GM18519 (cell line): Measurements from ENCODE around the gene ADCYAP1R1.

Experiments
- ATAC-seq: cut with Tn5 transposase; IDR thresholded peaks from one replicate; pipeline ENCODE4 v1.9.1; 2021; ENCODE audit warnings: mild to moderate bottlenecking, moderate library complexity; ENCODE audit not compliant: unreplicated experiment, low FRiP score

ADCYAP1R1 gene

GRCh38 chr7:31033674-31034300 is 18.3 kb upstream of the ADCYAP1R1 start:
- ATAC-seq = no peak

GRCh38 chr7:31036924-31037323 is 15.2 kb upstream of the ADCYAP1R1 start:
- ATAC-seq = no peak

GRCh38 chr7:31043051-31043471 is 9.0 kb upstream of the ADCYAP1R1 start:
- no peak for ATAC-seq

GRCh38 chr7:31044529-31044928 is 7.6 kb upstream of the ADCYAP1R1 start:
- ATAC-seq = no peak

GRCh38 chr7:31046723-31047122 is 5.4 kb upstream of the ADCYAP1R1 start:
- ATAC-seq = no peak

GRCh38 chr7:31047313-31048146 is 4.6 kb upstream of the ADCYAP1R1 start:
- no peak for ATAC-seq

GRCh38 chr7:31049005-31049765 is 2.9 kb upstream of the ADCYAP1R1 start:
- no peak for ATAC-seq

- no peak for ATAC-seq
These were observed 356 bp downstream of the ADCYAP1R1 start for GRCh38 chr7:31052487-31052840.

GRCh38 chr7:31052841-31053601 is 913 bp downstream of the ADCYAP1R1 start:
- ATAC-seq = no peak

GRCh38 chr7:31053986-31054385 is 1.9 kb downstream of the ADCYAP1R1 start:
- no peak for ATAC-seq

- no peak for ATAC-seq
These were observed 2.6 kb downstream of the ADCYAP1R1 start for GRCh38 chr7:31054608-31055278.

GRCh38 chr7:31055471-31055870 is 3.4 kb downstream of the ADCYAP1R1 start:
- no peak for ATAC-seq

GRCh38 chr7:31056775-31057346 is 4.8 kb downstream of the ADCYAP1R1 start:
- no peak for ATAC-seq

GRCh38 chr7:31058122-31058521 is 6.0 kb downstream of the ADCYAP1R1 start:
- no peak for ATAC-seq

- no peak for ATAC-seq
These were observed 6.6 kb downstream of the ADCYAP1R1 start for GRCh38 chr7:31058688-31059087.

GRCh38 chr7:31059551-31059950 is 7.4 kb downstream of the ADCYAP1R1 start:
- ATAC-seq = no peak

- no peak for ATAC-seq
These were observed 9.1 kb downstream of the ADCYAP1R1 start for GRCh38 chr7:31061185-31061584.

GRCh38 chr7:31062746-31063435 is 10.8 kb downstream of the ADCYAP1R1 start:
- ATAC-seq = no peak

GRCh38 chr7:31065021-31065593 is 13.0 kb downstream of the ADCYAP1R1 start:
- ATAC-seq = no peak
